NCI-H2081 (cell line): ENCODE measurements around the gene AURKAIP1.
"Not testable (repeated sequence)": the region's sequence is repeated elsewhere in the genome, so short reads cannot be mapped to it uniquely, and the experiment has no call there.

Experiments
- DNase-seq, 2 experiments: peaks; one replicate each; lab custom pipeline; 2025; lab: John Stamatoyannopoulos, UW

Gene AURKAIP1

DNA sequence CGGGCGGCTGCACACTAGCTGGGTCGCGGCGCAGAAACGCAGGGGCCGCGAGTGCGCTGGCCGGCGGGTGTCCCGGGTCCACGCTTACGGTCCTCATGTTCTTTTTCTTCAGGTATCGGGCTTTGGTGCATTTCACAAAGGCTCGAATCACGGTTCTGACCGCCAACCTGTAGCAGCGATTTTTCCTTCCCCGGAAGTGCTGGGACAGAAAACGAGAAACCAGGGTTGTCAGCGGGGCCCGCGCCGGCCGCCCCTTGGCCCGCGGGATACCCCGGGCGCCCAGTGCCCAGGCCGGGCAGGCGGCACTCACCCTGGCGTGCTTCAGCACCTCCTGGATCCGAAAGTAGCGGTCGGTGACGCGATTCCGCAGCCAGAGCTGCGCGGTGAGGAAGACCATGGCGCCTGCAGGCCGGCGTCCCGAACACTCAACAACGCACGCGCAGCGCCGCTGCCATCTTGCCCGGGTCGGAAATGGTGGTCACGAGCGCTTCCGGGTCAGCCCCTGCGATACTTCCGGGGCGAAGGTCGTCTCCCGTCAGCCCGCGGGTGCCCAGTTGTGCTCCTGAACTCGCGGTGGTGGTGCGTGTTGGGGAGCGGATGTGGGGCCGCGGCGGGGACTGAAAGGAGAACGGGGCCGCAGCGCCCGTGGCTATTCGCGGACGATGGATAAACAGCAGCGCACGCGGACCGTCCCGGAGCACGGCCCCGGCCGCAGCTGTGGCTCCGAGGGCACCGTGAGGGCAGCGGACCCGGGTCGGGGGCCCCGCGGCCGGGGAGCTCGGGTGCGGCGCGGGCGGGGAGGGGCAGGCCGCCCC lies 32.0 kb upstream of the AURKAIP1 start, which contains the start of gene MRPL20:
TSS of gene MRPL20 (minus strand) at position 473 of the 815 bp plus-strand sequence. CDS start at position 397, 76 bp downstream.
- peak; percentile 88 to 92 for DNase-seq

GRCh38 chr1:1406101-1406820 lies 31.3 kb upstream of the AURKAIP1 start:
- DNase-seq = peak in 1 of 2 experiments; percentile 22

- DNase-seq = no peak
Measured at GRCh38 chr1:1403653-1404052, 28.6 kb upstream of the AURKAIP1 start.

DNA sequence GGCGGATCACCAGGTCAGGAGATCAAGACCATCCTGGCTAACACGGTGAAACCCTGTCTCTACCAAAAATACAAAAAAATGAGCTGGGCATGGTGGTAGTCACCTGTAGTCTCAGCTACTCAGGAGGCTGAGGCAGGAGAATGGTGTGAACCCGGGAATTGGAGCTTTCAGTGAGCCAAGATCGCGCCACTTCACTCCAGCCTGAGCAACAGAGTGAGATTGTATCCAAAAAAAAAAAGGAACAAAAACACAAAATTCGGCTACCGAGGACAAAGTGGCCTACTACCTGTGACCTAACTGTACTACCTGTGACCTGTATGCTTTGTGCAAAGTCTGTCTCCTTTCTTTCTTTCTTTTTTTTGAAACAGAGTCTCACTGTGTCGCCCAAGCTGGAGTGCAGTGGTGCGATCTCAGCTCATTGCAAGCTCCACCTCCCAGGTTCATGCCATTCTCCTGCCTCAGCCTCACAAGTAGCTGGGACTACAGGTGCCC lies 27.9 kb upstream of the AURKAIP1 start:
- DNase-seq = not testable (repeated sequence)

GRCh38 chr1:1402072-1402900 lies 27.3 kb upstream of the AURKAIP1 start:
- peak in 1 of 2 experiments; percentile 24 for DNase-seq

DNA sequence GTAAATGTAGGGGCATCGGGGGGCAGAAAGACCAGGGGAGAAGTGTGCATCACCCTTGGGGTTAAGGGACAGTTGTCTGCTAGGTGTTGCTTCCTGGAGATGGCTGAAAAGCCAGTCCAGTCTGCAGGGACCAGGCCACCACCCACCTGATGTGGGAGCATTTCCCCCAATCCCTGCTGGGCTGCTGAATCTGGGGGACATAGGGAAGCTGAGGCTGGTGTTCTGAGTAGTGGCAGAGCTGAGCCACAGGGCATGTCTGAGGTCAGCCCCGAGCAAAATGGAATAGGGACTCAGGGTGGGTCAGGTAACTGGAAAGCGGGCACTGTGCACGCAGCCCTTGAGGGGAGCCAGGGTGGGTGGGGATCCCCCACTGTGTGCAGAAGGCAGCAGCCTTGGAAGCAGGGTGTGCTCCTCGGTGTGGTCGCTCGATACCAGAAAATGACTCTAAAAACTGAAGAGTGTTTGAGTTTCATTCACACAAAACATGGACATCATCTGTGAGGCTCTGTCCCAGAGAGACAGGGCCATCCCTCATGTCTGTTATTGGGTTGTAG lies 26.5 kb upstream of the AURKAIP1 start:
- no peak for DNase-seq

DNA sequence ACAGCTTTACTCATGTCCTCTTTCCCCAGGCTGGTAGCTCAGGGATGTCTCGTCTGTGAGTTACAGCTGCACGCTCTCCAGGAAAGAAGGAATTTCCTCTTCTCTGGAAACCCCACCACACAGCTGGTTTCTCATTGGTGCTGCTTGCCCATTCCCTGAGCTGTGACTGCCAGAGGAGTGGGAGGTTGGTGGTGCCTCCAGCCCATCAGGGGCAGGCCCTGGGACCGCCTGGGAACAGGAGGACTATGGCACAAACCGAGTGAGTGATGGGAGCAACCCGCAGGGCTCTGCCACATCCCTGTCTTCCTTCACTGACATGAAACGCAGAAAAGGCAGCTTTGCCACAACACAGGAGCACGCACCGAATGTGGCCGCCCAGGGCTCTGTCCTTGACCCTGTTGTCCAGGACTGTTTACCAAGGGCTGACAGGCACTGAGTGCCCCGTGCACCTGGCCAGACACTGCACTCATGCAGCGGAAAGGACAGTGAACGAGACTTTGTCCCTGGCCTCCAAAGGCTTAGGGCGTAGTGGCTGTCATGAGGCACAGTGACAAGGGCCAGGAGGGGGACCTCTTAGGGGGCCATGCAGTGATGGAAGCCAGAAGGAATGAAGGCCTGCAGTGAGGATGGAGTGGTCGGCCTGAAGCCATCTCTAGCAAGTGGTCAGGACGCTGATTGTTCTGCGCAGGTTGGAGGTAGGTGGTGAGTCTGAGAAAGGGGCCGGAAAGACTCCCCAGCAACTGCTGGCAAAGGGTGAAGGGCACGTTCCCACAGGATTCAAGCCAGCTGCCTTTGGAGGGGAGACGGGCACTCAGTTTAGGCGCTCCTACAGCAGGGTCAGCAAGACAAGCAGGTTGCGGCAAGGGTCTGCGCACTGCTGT lies 25.8 kb upstream of the AURKAIP1 start:
- no peak for DNase-seq

DNA sequence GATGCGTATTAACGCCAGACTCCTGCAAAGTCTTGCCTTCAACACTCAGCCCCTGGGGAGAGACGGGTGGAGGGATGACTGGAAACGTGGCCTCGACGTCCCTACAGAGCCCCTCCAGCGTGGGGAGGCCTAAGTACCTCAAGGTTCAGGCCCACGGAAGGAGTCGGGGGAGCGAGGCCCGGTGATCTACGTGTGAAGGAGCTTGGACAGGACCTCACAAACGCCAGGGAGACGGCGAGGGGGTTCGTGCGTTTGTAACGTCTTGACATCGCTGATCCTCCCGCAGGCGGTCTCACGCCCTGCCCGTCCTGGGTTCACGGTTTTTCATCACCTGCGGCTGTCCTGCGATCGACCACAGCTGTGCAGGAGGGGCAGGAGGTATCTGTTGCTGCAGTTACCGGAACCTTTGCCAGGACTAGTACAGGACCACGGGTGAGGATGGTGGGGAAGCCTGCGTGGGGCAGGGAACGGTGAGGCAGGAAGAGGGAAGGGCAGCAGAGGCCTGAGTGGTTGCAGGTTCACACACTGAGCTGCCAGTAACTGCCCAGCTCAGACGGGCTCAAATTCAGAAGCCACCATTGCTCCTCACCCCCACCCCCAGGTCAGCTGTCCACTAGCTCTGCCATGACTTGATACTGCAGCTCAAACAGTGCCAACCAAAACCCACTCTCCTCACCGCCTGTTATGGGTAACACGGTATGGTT lies 25.0 kb upstream of the AURKAIP1 start:
- DNase-seq = no peak

DNA sequence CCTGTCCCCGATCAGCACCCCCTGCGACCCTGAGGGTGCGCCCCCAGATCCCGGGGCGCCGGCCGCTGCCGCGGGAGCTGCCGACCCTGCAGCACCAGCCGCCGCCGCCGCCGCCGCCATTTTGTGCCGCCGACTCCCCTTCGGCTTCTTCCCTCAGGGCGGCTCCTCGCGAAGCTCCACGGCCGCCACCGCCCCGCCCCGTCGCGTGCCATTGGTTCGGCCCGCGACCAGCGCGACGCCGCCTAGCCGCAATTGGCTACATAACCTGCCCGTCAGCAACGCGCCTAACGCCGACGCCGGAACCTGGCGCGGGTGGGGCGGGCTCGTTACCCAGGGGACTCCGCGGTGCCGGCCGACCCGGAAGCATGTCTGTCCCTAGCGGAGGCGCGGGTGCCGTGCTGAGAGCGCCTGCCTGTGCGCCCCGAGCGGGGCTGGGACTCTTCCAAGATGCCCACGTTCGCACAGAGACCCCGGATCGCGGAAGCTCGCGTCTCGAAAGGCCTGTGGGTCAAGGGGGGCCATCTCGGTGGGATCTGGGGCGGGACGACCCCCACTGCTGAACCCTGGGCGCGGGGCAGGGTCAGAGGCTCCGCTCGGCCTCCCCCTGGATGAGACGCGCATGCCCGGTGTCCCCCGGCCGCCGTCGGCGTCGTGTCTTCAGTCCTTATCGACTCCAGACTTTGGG lies 24.3 kb upstream of the AURKAIP1 start, which contains the start of gene CCNL2:
TSS of gene CCNL2 (minus strand) at position 149 of the 685 bp plus-strand sequence. CDS start at position 120, 29 bp downstream.
- peak; percentile 97 for DNase-seq

DNA sequence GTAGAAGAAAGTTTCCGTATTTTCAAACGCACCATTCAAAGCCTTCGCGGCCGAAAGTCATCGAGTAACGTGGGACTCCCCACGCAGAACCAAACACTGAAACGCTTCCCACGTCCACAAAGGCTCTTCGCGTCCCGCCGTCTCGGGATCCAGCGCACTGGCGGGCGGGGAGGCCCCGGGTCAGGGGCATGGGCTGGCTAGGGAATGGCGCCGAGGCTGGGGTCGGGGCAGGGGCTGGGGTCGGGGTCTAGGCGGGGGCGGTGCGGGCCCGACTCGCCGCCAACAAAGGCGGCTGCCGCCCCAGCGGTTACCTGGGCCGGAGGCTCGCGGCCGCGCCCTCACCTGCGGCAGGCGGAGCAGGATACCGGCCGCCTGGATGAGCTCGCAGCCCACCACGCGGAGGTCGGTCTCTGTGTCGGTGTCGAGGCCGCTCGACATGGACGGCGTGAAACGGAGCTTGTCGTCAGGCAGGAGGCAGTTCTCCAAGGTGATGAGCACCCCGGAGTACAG lies 23.7 kb upstream of the AURKAIP1 start:
- no peak for DNase-seq

DNA sequence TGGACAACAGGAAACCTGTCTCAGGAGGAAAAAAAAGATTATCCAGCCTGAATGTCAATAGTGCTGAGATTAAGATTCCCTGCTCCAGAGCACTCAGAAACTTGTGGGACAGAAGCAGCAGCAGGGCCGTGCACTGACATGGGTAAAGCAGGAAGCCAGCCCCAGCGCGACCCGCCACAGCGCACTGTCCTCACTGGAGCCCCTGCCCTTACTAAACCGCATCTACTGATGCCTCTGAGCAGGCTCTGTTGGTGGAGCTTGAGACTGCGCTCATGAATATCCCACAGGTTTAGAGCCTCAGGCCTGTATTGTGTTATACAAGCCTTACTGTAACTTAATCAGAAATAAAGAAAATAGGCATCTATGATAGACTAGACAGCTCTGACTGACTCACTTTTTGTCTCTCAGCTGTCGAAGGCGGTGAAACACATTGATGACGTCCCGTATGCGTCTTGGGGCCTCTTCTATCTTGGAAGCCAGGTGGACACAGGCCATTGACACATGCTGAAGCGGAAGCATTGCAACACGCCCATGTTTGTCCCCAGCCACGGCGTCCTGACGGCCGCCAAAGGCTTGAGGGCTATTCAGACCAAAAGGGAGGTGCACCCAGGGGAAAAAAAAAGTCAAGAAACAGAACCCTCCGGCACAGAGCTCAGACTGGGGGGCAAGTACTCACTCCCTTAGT lies 23.0 kb upstream of the AURKAIP1 start:
- DNase-seq = no peak

GRCh38 chr1:1395166-1395565 lies 20.2 kb upstream of the AURKAIP1 start:
- no peak for DNase-seq

GRCh38 chr1:1394116-1394515 lies 19.1 kb upstream of the AURKAIP1 start:
- DNase-seq = no peak

DNA sequence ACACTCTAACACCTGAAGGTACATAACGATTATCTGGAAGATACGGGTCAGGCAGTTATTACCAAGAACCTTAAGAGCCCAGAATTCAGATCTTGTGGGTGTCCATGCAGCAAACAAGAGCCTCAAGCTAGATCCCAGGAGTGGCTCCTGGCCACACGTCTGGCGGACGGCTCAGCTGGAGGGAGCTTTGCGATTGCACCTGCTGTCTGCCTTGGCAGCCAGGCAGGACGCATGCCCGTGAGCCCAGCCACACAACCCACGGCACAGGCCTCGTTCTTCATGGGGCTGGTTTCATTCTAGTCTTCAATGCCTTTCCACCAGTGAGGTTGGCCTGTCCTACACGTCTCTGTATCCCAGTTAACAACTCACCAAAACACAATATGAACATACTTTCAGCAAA lies 18.4 kb upstream of the AURKAIP1 start:
- no peak for DNase-seq

DNA sequence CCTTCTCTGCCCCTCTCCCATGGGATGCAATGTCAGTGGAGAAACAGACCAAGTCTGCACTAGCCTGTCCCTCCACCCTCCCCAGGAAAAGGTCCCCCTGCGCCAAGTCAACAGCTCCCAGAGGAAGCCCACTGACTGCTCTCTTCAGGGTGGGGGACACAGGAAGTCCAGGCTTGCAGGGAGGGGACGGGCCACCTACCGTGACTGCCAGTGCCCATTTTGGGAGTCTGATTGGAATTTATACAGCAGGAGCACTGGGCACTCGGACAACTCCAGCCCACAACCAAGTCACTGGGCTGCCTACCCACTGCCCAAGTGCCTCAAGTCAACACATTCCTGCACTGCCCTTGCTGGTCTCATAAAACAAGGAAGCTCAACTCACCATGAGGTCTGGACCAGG lies 18.0 kb upstream of the AURKAIP1 start:
- no peak for DNase-seq

GRCh38 chr1:1391225-1391624 lies 16.2 kb upstream of the AURKAIP1 start:
- no peak for DNase-seq

- no peak for DNase-seq
Measured at GRCh38 chr1:1390675-1391074, 15.7 kb upstream of the AURKAIP1 start.

GRCh38 chr1:1388078-1388472 lies 13.1 kb upstream of the AURKAIP1 start:
- DNase-seq = no peak
